HFFc6 (cell line): ENCODE measurements around the gene KLHL6. TPM values are rescaled to one million over a fixed set of nuclear protein-coding genes. Genes with fewer than 3 reads are reported as not detected.

Source experiments
- DNase-seq: peaks from one replicate; pipeline ENCODE4 v3.0.0-alpha.2; 2018
- H3K27ac Mint-ChIP-seq: 2 replicates; pipeline ENCODE4 v1.8.0; 2020; ENCODE audit warnings: mild to moderate bottlenecking, mixed read lengths
- H3K27me3 Mint-ChIP-seq: 2 replicates; pipeline ENCODE4 v1.8.0; 2021; ENCODE audit warnings: mild to moderate bottlenecking, moderate library complexity, mixed read lengths; ENCODE audit not compliant: insufficient read depth
- H3K36me3 Mint-ChIP-seq: 2 replicates; pipeline ENCODE4 v1.8.0; 2021; ENCODE audit warnings: low read depth, mixed read lengths
- H3K4me1 Mint-ChIP-seq: 2 replicates; pipeline ENCODE4 v1.8.0; 2020; ENCODE audit warnings: low read depth, mixed read lengths
- H3K4me3 Mint-ChIP-seq: 2 replicates; pipeline ENCODE4 v1.8.0; 2020; ENCODE audit warnings: mild to moderate bottlenecking, moderate library complexity, mixed read lengths
- H3K9me3 Mint-ChIP-seq: 2 replicates; pipeline ENCODE4 v1.8.0; 2020; ENCODE audit warnings: mild to moderate bottlenecking, mixed read lengths
- total RNA-seq, 6 experiments: library from RNA; stranded (reverse); fragmentation: NEBNext Ultra II Directional; extraction: Animal tissue kit (Norgen Biotek cat#: 25700); gene quantifications; 2 replicates in 1 of 6; 3 replicates in 5 of 6; pipeline ENCODE4 v1.2.3, GENCODE V29; 2021
- TF ChIP-seq, protein P1 (sequence below): fragments of 200-600 bp; sonication (generic); IDR thresholded peaks from 2 replicates; pipeline ENCODE4 v1.5.0; 2021; ENCODE audit warnings: antibody characterized with exemption, mild to moderate bottlenecking

KLHL6 gene
- total RNA-seq, 6 experiments from 2014 or later: not detected

DNA sequence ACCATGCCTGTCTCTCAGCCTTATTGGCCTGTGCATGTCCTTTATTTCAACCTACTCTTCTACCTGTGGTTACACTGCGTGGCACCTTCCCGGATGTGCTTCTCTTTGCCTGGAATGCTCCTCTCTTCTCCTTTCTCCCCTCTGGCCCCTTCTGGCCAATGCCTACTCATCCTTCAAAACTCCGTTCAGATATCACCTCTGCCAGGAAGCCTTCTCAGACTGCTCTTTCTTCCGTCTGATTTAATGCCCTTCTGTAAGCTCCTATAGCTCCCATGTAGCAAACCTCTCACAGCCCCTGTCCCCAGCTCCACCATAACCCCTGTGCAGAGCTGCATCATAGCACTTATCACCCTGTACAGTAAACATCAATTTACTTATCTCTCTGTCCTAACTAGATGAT, 13.2 kb downstream of the KLHL6 start:
- Mint-ChIP-seq H3K27ac (no peak overlapping the region), H3K27me3 (peaks cover 16% of the 10 kb centered on the region)
- no peak for DNase-seq

DNA sequence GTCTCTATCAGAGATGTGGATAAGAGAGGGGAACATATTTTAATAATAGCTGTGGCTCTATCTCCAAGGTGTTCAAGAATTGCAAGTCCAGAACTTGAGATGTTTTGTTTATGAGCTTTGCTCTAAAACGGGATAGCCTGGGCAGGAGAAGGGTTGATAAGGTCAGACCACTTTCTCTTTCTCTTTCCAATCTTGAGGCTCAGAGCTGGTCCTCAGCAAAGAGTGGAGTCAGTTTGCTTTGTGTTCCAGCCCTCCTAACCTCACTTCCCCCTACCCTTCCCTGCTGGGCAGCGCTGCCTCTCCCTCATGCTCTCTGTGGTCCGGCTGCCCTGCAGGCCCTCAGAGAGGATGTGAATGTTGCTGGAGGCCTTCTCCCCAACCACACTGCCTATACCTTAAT, 13.8 kb downstream of the KLHL6 start:
- TF ChIP-seq, protein P1, sequence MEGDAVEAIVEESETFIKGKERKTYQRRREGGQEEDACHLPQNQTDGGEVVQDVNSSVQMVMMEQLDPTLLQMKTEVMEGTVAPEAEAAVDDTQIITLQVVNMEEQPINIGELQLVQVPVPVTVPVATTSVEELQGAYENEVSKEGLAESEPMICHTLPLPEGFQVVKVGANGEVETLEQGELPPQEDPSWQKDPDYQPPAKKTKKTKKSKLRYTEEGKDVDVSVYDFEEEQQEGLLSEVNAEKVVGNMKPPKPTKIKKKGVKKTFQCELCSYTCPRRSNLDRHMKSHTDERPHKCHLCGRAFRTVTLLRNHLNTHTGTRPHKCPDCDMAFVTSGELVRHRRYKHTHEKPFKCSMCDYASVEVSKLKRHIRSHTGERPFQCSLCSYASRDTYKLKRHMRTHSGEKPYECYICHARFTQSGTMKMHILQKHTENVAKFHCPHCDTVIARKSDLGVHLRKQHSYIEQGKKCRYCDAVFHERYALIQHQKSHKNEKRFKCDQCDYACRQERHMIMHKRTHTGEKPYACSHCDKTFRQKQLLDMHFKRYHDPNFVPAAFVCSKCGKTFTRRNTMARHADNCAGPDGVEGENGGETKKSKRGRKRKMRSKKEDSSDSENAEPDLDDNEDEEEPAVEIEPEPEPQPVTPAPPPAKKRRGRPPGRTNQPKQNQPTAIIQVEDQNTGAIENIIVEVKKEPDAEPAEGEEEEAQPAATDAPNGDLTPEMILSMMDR: no peak
- Mint-ChIP-seq H3K27me3 (peaks cover 16% of the 10 kb centered on the region), H3K36me3 (no peaks in the 10 kb centered on the region), H3K27ac (no peak overlapping the region), H3K4me1 (peaks cover 18% of the 10 kb centered on the region), H3K9me3 (no peaks in the 10 kb centered on the region), H3K4me3 (no peak overlapping the region)
- DNase-seq: no peak

More for the DNA sequence above, 13.2 kb downstream of the KLHL6 start:
- no peaks in the 10 kb centered on the region for H3K9me3 Mint-ChIP-seq
- no peaks in the 10 kb centered on the region for H3K36me3 Mint-ChIP-seq
- TF ChIP-seq, protein P1: no peak
- no peak overlapping the region for H3K4me3 Mint-ChIP-seq
- H3K4me1 Mint-ChIP-seq: peaks cover 12% of the 10 kb centered on the region

DNA sequence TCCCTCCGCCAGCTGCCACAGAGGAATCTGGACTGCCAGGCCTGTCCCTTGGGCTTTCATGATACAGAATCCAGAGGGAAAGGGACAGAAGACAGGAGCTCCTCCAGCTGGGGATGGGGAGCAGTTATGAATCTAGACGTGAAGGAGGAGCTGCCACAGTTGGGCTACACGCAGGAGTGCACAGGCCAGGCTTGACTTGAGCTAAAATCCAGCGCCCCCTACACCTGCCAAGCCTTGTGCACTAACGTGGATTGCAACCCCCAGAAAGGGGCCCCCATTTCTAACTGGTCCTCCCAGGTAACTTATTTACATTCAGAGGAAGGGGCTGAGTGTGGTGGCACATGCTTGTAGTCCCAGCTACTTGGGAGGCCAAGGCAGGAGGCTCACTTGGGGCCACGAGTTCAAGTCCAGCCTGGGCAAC, 14.3 kb downstream of the KLHL6 start:
- Mint-ChIP-seq H3K4me1 (peaks cover 19% of the 10 kb centered on the region), H3K36me3 (no peaks in the 10 kb centered on the region), H3K9me3 (no peaks in the 10 kb centered on the region), H3K27me3 (peaks cover 16% of the 10 kb centered on the region), H3K4me3 (no peak overlapping the region), H3K27ac (no peak overlapping the region)
- DNase-seq: no peak
- TF ChIP-seq, protein P1: no peak

DNA sequence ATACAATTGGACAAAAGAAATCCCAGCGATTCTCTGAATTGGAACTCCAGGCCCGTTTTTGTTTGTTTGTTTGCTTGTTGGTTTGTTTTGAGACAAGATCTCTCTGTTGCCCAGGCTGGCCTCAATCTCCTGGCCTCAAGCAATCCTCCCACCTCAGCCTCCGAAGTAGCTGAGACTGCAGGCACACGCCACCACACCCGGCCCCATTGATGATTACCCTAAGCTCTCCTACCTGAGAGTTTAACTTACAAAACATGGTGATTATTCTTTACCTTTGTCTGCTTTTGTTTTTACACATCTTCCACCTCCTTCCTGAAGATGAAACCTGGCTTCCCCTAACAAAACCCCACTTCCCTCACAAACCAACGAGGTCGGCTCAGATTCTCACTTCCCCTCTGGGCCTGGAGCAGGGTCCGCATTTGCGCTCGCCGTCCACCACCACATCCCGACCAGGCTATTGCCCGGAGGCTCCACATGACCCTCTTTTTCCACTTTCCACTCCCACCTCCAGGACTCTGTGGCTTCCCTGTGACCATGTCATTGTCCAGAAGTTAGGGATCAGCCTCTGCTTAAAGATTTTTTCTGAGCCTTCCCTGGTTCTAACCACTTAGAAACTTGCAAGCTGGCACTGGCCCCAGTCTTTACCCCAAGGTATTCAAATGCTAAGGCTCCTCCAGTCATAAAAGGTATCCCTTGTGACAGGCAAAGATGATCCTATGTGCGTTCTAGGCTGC, 14.8 kb downstream of the KLHL6 start:
- TF ChIP-seq, protein P1: no peak
- Mint-ChIP-seq H3K4me3 (no peak overlapping the region), H3K4me1 (peaks cover 19% of the 10 kb centered on the region), H3K27ac (no peak overlapping the region), H3K9me3 (no peaks in the 10 kb centered on the region), H3K36me3 (no peaks in the 10 kb centered on the region), H3K27me3 (peaks cover 16% of the 10 kb centered on the region)
- DNase-seq: no peak

DNA sequence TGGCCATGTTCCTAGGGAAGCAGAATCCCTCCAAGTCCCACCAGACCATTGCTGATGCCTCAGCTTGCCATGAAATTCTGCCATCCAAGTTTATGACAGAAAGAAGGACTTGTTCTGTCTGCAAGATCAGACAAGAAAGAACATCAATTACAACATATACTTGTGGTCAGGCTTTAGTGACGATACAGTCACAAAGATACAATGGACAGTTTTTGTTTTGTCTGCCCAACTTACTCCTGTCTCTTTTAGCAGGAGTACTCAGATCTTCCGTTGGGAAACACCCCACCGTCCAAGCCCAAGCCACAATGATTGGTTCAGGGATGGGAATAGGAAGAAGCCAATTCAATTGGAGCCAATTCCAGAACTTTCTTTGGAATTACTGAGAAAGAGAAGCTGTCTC, 15.7 kb downstream of the KLHL6 start:
- DNase-seq: no peak
- no peaks in the 10 kb centered on the region for H3K36me3 Mint-ChIP-seq
- H3K27me3 Mint-ChIP-seq: peaks cover 16% of the 10 kb centered on the region
- H3K9me3 Mint-ChIP-seq: no peaks in the 10 kb centered on the region
- no peak overlapping the region for H3K4me3 Mint-ChIP-seq
- H3K27ac Mint-ChIP-seq: no peak overlapping the region
- TF ChIP-seq, protein P1: no peak
- peaks cover 19% of the 10 kb centered on the region for H3K4me1 Mint-ChIP-seq
